ENCODE measurements around the gene DNAJA4. TPM values are rescaled to one million over a fixed set of nuclear protein-coding genes. Genes with fewer than 3 reads are reported as not detected.

DNAJA4 gene
- total RNA-seq, 3 donors from 2014 or later (not counting 1 experiment from before 2014, with no cell fraction given), result 23.2 to 28.8 (median 26.3) TPM

- Histone ChIP-seq H3K27me3 (ENCODE audit: control insufficient read depth, insufficient read depth, low read length) (no peaks in the 10 kb centered on the region), H3K9me3 (ENCODE audit: control insufficient read depth, insufficient read depth, low read length) (no peaks in the 10 kb centered on the region), H3K36me3 (ENCODE audit: control insufficient read depth, insufficient read depth, low read length) (no peaks in the 10 kb centered on the region), H3K27ac (ENCODE audit: low read length) (no peak overlapping the region), H3K4me3 (ENCODE audit: low read length) (no peak overlapping the region), H3K4me1 (ENCODE audit: control insufficient read depth, insufficient read depth, low read length) (no peaks in the 10 kb centered on the region)
- peaks cover 0 to 8% of the 10 kb centered on the region in 2 donors for H3K27me3 Mint-ChIP-seq (ENCODE audit: low read depth in 2 of 2)
- H3K36me3 Mint-ChIP-seq, result no peaks in the 10 kb centered on the region
- DNase-seq, result no peak
- no peak overlapping the region for H3K4me3 Mint-ChIP-seq
- no peaks in the 10 kb centered on the region for H3K4me1 Mint-ChIP-seq
- no peaks in the 10 kb centered on the region for H3K9me3 Mint-ChIP-seq
- intact Hi-C loops (cut with micrococcal nuclease), result no loop called here
- no peak overlapping the region for H3K27ac Mint-ChIP-seq
- no peak for TF ChIP-seq CTCF (IDR thresholded peaks at IDR 0.05)
- no peak for ATAC-seq
- WGBS (ENCODE audit: insufficient coverage), result 98% methylated on average over 5 of the region's 5 CpGs
These were observed 55.8 kb downstream of the DNAJA4 start for GRCh38 chr15:78320183-78320582.

GRCh38 chr15:78321041-78321570 is 56.7 kb downstream of the DNAJA4 start:
- Mint-ChIP-seq H3K36me3 (no peaks in the 10 kb centered on the region), H3K9me3 (no peaks in the 10 kb centered on the region), H3K27ac (no peak overlapping the region), H3K27me3 (ENCODE audit: low read depth in 2 of 2) (peaks cover 0 to 8% of the 10 kb centered on the region in 2 donors), H3K4me1 (no peaks in the 10 kb centered on the region), H3K4me3 (no peak overlapping the region)
- ATAC-seq, result no peak
- Histone ChIP-seq H3K36me3 (ENCODE audit: control insufficient read depth, insufficient read depth, low read length) (no peaks in the 10 kb centered on the region), H3K27ac (ENCODE audit: low read length) (no peak overlapping the region), H3K4me3 (ENCODE audit: low read length) (no peak overlapping the region), H3K27me3 (ENCODE audit: control insufficient read depth, insufficient read depth, low read length) (no peaks in the 10 kb centered on the region), H3K9me3 (ENCODE audit: control insufficient read depth, insufficient read depth, low read length) (no peaks in the 10 kb centered on the region), H3K4me1 (ENCODE audit: control insufficient read depth, insufficient read depth, low read length) (no peaks in the 10 kb centered on the region)
- 86% methylated on average over 17 of the region's 17 CpGs for WGBS (ENCODE audit: insufficient coverage)
- intact Hi-C loops (cut with micrococcal nuclease), result no loop called here
- no peak for TF ChIP-seq CTCF (IDR thresholded peaks at IDR 0.05)
- no peak for DNase-seq

- Histone ChIP-seq H3K27ac (ENCODE audit: low read length) (no peak overlapping the region), H3K36me3 (ENCODE audit: control insufficient read depth, insufficient read depth, low read length) (no peaks in the 10 kb centered on the region), H3K4me1 (ENCODE audit: control insufficient read depth, insufficient read depth, low read length) (no peaks in the 10 kb centered on the region), H3K27me3 (ENCODE audit: control insufficient read depth, insufficient read depth, low read length) (no peaks in the 10 kb centered on the region), H3K4me3 (ENCODE audit: low read length) (no peak overlapping the region), H3K9me3 (ENCODE audit: control insufficient read depth, insufficient read depth, low read length) (no peaks in the 10 kb centered on the region)
- no peak for TF ChIP-seq CTCF (IDR thresholded peaks at IDR 0.05)
- no peak overlapping the region for H3K4me3 Mint-ChIP-seq
- DNase-seq (no peak), ATAC-seq (no peak)
- no peaks in the 10 kb centered on the region for H3K4me1 Mint-ChIP-seq
- H3K27ac Mint-ChIP-seq, result no peak overlapping the region
- no peaks in the 10 kb centered on the region for H3K9me3 Mint-ChIP-seq
- no peaks in the 10 kb centered on the region for H3K36me3 Mint-ChIP-seq
- H3K27me3 Mint-ChIP-seq (ENCODE audit: low read depth in 2 of 2), result peaks cover 0 to 8% of the 10 kb centered on the region in 2 donors
- WGBS (ENCODE audit: insufficient coverage), result 88% methylated on average over 4 of the region's 4 CpGs
- intact Hi-C loops (cut with micrococcal nuclease), result no loop called here
These were observed 57.4 kb downstream of the DNAJA4 start for GRCh38 chr15:78321786-78322185.

GRCh38 chr15:78322243-78322642 is 57.9 kb downstream of the DNAJA4 start:
- no peaks in the 10 kb centered on the region for H3K27me3 ChIP-seq (ENCODE audit: control insufficient read depth, insufficient read depth, low read length)
- H3K4me1 Mint-ChIP-seq, result no peaks in the 10 kb centered on the region
- no peak overlapping the region for H3K4me3 Mint-ChIP-seq
- H3K9me3 Mint-ChIP-seq, result no peaks in the 10 kb centered on the region
- no peak for ATAC-seq
- no peak overlapping the region for H3K4me3 ChIP-seq (ENCODE audit: low read length)
- no peak for DNase-seq
- no peak for TF ChIP-seq CTCF (IDR thresholded peaks at IDR 0.05)
- no peaks in the 10 kb centered on the region for H3K9me3 ChIP-seq (ENCODE audit: control insufficient read depth, insufficient read depth, low read length)
- WGBS (ENCODE audit: insufficient coverage), result 84% methylated on average over 15 of the region's 15 CpGs
- H3K27ac Mint-ChIP-seq, result no peak overlapping the region
- no peaks in the 10 kb centered on the region for H3K36me3 ChIP-seq (ENCODE audit: control insufficient read depth, insufficient read depth, low read length)
- no peaks in the 10 kb centered on the region for H3K36me3 Mint-ChIP-seq
- intact Hi-C loops (cut with micrococcal nuclease), result no loop called here
- no peak overlapping the region for H3K27ac ChIP-seq (ENCODE audit: low read length)
- H3K4me1 ChIP-seq (ENCODE audit: control insufficient read depth, insufficient read depth, low read length), result no peaks in the 10 kb centered on the region
- H3K27me3 Mint-ChIP-seq (ENCODE audit: low read depth in 2 of 2), result peaks cover 0 to 8% of the 10 kb centered on the region in 2 donors
